ENCODE results near the gene C16orf82. TPM values are rescaled to one million over a fixed set of nuclear protein-coding genes. Genes with fewer than 3 reads are reported as not detected.

The C16orf82 gene
- total RNA-seq, 1 experiment from 2014 or later, result not detected

GRCh38 chr16:27048316-27048715, 18.4 kb upstream of the C16orf82 start:
- H3K4me3 Mint-ChIP-seq, result no peak overlapping the region
- H3K4me1 Mint-ChIP-seq, result no peaks in the 10 kb centered on the region
- no peaks in the 10 kb centered on the region for H3K27me3 Mint-ChIP-seq (ENCODE audit: low read depth)
- POLR2A ChIA-PET, result no interaction called here
- no peaks in the 10 kb centered on the region; the same call in 1 of the 2 replicates for H3K9me3 Mint-ChIP-seq
- DNase-seq (ENCODE audit: low spot score), result no peak
- CTCF ChIA-PET, result no interaction called here
- H3K27ac Mint-ChIP-seq, result no peak overlapping the region
- ATAC-seq, result no peak
- H3K36me3 Mint-ChIP-seq, result no peaks in the 10 kb centered on the region
- no peak for TF ChIP-seq STAT6 (CRISPR knock-in tag; conservative IDR thresholded peaks at IDR 0.05; ENCODE audit: low read depth)
- no peak for TF ChIP-seq ESRRA (CRISPR knock-in tag; IDR thresholded peaks at IDR 0.05; ENCODE audit: borderline replicate concordance)
- no peak for TF ChIP-seq MYBL2 (CRISPR knock-in tag; IDR thresholded peaks at IDR 0.05)
- no peak for TF ChIP-seq ATF3 (CRISPR knock-in tag; conservative IDR thresholded peaks at IDR 0.05)
- no peak for TF ChIP-seq HMGXB4 (CRISPR knock-in tag; IDR thresholded peaks at IDR 0.05)

GRCh38 chr16:27049117-27049516, 17.6 kb upstream of the C16orf82 start:
- no peak for ATAC-seq
- DNase-seq (ENCODE audit: low spot score), result no peak
- TF ChIP-seq GABPB1 (CRISPR knock-in tag; IDR thresholded peaks at IDR 0.05), result no peak
- no peak for TF ChIP-seq ATF2 (CRISPR knock-in tag; IDR thresholded peaks at IDR 0.05; ENCODE audit: borderline replicate concordance, low read depth)
- TF ChIP-seq IRF2 (CRISPR knock-in tag; IDR thresholded peaks at IDR 0.05; ENCODE audit: borderline replicate concordance, low read depth), result no peak
- TF ChIP-seq MXD4 (CRISPR knock-in tag; IDR thresholded peaks at IDR 0.05; ENCODE audit: borderline replicate concordance), result no peak
- TF ChIP-seq E2F5 (CRISPR knock-in tag; IDR thresholded peaks at IDR 0.05), result no peak
- TF ChIP-seq FOXK1 (CRISPR knock-in tag; IDR thresholded peaks at IDR 0.05), result no peak
- no peak for TF ChIP-seq SMAD3 (CRISPR knock-in tag; IDR thresholded peaks at IDR 0.05; ENCODE audit: borderline replicate concordance)
- no peak for TF ChIP-seq TP53 (CRISPR knock-in tag; IDR thresholded peaks at IDR 0.05)
- TF ChIP-seq ATF3 (CRISPR knock-in tag; conservative IDR thresholded peaks at IDR 0.05), result no peak
- TF ChIP-seq TCF7 (CRISPR knock-in tag; IDR thresholded peaks at IDR 0.05; ENCODE audit: low read depth), result no peak
- no peak for TF ChIP-seq ZNF532 (CRISPR knock-in tag; IDR thresholded peaks at IDR 0.05; ENCODE audit: borderline replicate concordance)
- no peak for TF ChIP-seq PRRX2 (CRISPR knock-in tag; IDR thresholded peaks at IDR 0.05)
- no peak for TF ChIP-seq MLX (CRISPR knock-in tag; IDR thresholded peaks at IDR 0.05)
- no peaks in the 10 kb centered on the region for H3K36me3 Mint-ChIP-seq
- no peaks in the 10 kb centered on the region for H3K27me3 Mint-ChIP-seq (ENCODE audit: low read depth)
- H3K9me3 Mint-ChIP-seq, result no peaks in the 10 kb centered on the region
- no peak overlapping the region for H3K27ac Mint-ChIP-seq
- H3K4me3 Mint-ChIP-seq, result no peak overlapping the region
- POLR2A ChIA-PET, result no interaction called here
- CTCF ChIA-PET, result interaction anchor here (2.3 kb wide), 1 partner anchor 61 kb away, joined by 15 read pairs; no protein-coding TSS in a partner anchor
- no peaks in the 10 kb centered on the region for H3K4me1 Mint-ChIP-seq

All from WTC11 (cell line).